SK-N-SH (cell line): ENCODE data around the gene PLEKHG1. TPM values are rescaled to one million over a fixed set of nuclear protein-coding genes. Genes with fewer than 3 reads are reported as not detected.

Source experiments
- CTCF ChIA-PET: fragments of 300-600, 350-600 bp; formaldehyde crosslinking; extraction: SDS; loops from one replicate; lab custom pipeline; 2021; lab: Yijun Ruan, JAX
- POLR2A ChIA-PET: fragments of 350-600 bp; sonication (Branson Sonifier 250); formaldehyde crosslinking; extraction: SDS; loops from one replicate; lab custom pipeline; 2020; ENCODE audit warnings: antibody characterized with exemption, inconsistent platforms; lab: Yijun Ruan, JAX
- DNase-seq: peaks from one replicate; pipeline ENCODE4 v3.0.0; 2012
- H2AFZ ChIP-seq: fragments of 200-600 bp; sonication (generic); 2 replicates; pipeline ENCODE4 v1.8.1; 2016; ENCODE audit warnings: antibody characterized with exemption, mild to moderate bottlenecking, low read depth
- H3F3A ChIP-seq: fragments of 200-600 bp; sonication (generic); replicated peaks from 2 replicates; pipeline ENCODE3; 2016; ENCODE audit warnings: antibody characterized with exemption, mild to moderate bottlenecking; ENCODE audit not compliant: insufficient read depth
- H3K27ac ChIP-seq, 2 experiments: fragments of 200-500 bp in 1 of 2; fragments of 200-600 bp in 1 of 2; sonication (Bioruptor generic) in 1 of 2; sonication (generic), shearing (Covaris generic) in 1 of 2; 2 replicates each; pipeline versions ENCODE4 v1.5.1 to v1.6.1; 2014 to 2016; ENCODE audit warnings: low read depth in 2 of 2, inconsistent platforms in 1 of 2, low read length in 1 of 2, mild to moderate bottlenecking in 1 of 2, mixed read lengths in 1 of 2
- H3K27me3 ChIP-seq: fragments of 200-600 bp; sonication (generic), shearing (Covaris generic); 2 replicates; pipeline ENCODE4 v1.6.1; 2016; ENCODE audit warnings: mixed run types; ENCODE audit not compliant: insufficient read depth
- H3K36me3 ChIP-seq, 2 experiments: fragments of 200-500 bp in 1 of 2; fragments of 200-600 bp in 1 of 2; sonication (Bioruptor generic) in 1 of 2; sonication (generic) in 1 of 2; replicated peaks in 1 of 2; 2 replicates each; pipeline versions ENCODE3 to v1.5.1; 2014 to 2016; ENCODE audit warnings: low read length in 1 of 2, mild to moderate bottlenecking in 1 of 2; ENCODE audit not compliant: insufficient read depth in 2 of 2, control insufficient read depth in 1 of 2
- H3K4me1 ChIP-seq, 2 experiments: fragments of 200-500 bp in 1 of 2; fragments of 200-600 bp in 1 of 2; sonication (Bioruptor generic) in 1 of 2; sonication (generic), shearing (Covaris generic) in 1 of 2; 2 replicates each; pipeline versions ENCODE4 v1.5.1 to v1.6.1; 2014 to 2016; ENCODE audit warnings: low read depth in 1 of 2, low read length in 1 of 2, mixed run types in 1 of 2; ENCODE audit not compliant: insufficient read depth in 2 of 2, control insufficient read depth in 1 of 2
- H3K4me2 ChIP-seq: fragments of 200-600 bp; sonication (generic), shearing (Covaris generic); 2 replicates; pipeline ENCODE4 v1.6.1; 2017; ENCODE audit warnings: mixed run types
- H3K4me3 ChIP-seq, 2 experiments: fragments of 200-500 bp in 1 of 2; fragments of 200-600 bp in 1 of 2; sonication (Bioruptor generic) in 1 of 2; sonication (generic), shearing (Covaris generic) in 1 of 2; 2 replicates each; pipeline versions ENCODE4 v1.5.1 to v1.8.1; 2014 to 2016; ENCODE audit warnings: low read depth in 2 of 2, inconsistent platforms in 1 of 2, low read length in 1 of 2, mild to moderate bottlenecking in 1 of 2, mixed read lengths in 1 of 2, moderate library complexity in 1 of 2
- H3K79me2 ChIP-seq: fragments of 200-600 bp; sonication (generic); 2 replicates; pipeline ENCODE4 v1.8.1; 2017; ENCODE audit warnings: mild to moderate bottlenecking; ENCODE audit not compliant: insufficient read depth
- H3K9ac ChIP-seq: fragments of 200-600 bp; sonication (generic); 2 replicates; pipeline ENCODE4 v1.6.1; 2017; ENCODE audit warnings: mixed run types
- H3K9me2 ChIP-seq: fragments of 200-600 bp; sonication (generic); 2 replicates; pipeline ENCODE4 v1.6.1; 2017; ENCODE audit warnings: mixed run types
- H3K9me3 ChIP-seq: fragments of 200-600 bp; sonication (generic); 2 replicates; pipeline ENCODE4 v1.6.1; 2017; ENCODE audit warnings: mixed run types, mild to moderate bottlenecking, moderate library complexity
- H4K20me1 ChIP-seq: fragments of 200-600 bp; sonication (generic); 2 replicates; pipeline ENCODE4 v1.6.1; 2017; ENCODE audit warnings: mild to moderate bottlenecking, mixed run types; ENCODE audit not compliant: insufficient read depth
- ELF1 ChIP-seq: IDR thresholded peaks from 2 replicates; pipeline ENCODE4 v1.4.0; 2012
- EP300 ChIP-seq, 2 experiments: IDR thresholded peaks; 2 replicates each; pipeline versions ENCODE4 v1.4.0 to v1.6.1; 2012; ENCODE audit warnings: borderline replicate concordance in 1 of 2, low read depth in 1 of 2, low read length in 1 of 2
- FOXJ3 ChIP-seq: sonication (generic); formaldehyde crosslinking; IDR thresholded peaks from 2 replicates; pipeline ENCODE4 v1.5.1; 2020; ENCODE audit warnings: mild to moderate bottlenecking, missing genetic modification reagents
- MEF2A ChIP-seq: IDR thresholded peaks from 2 replicates; pipeline ENCODE4 v1.4.0; 2012; ENCODE audit warnings: low read depth, borderline replicate concordance
- NFIC ChIP-seq: IDR thresholded peaks from 2 replicates; pipeline ENCODE4 v1.4.0; 2012; ENCODE audit warnings: borderline replicate concordance
- RAD21 ChIP-seq: IDR thresholded peaks from 2 replicates; pipeline ENCODE4 v1.6.1; 2012; ENCODE audit warnings: mild to moderate bottlenecking, low read length
- RFX5 ChIP-seq: IDR thresholded peaks from 2 replicates; pipeline ENCODE4 v1.6.1; 2012; ENCODE audit warnings: mild to moderate bottlenecking, improper control_type of control experiment, low read length
- SMC3 ChIP-seq: IDR thresholded peaks from 2 replicates; pipeline ENCODE4 v1.6.1; 2012; ENCODE audit warnings: low read depth, low read length, improper control_type of control experiment
- TAF1 ChIP-seq: IDR thresholded peaks from 2 replicates; pipeline ENCODE4 v1.6.1; 2012; ENCODE audit warnings: low read depth, mild to moderate bottlenecking, low read length, moderate library complexity, borderline replicate concordance
- YY1 ChIP-seq: IDR thresholded peaks from 2 replicates; pipeline ENCODE4 v1.4.0; 2012; ENCODE audit warnings: low read depth, mild to moderate bottlenecking
- WGBS: methylation state at CpG from one replicate; pipeline ENCODE4 v1.1.6; 2017; ENCODE audit warnings: low lambda C conversion rate; 5-methylcytosine and 5-hydroxymethylcytosine counted together
- polyA plus RNA-seq, 3 experiments: library from polyadenylated mRNA; depleted of rRNA; stranded (reverse); fragments of >200 nt; gene quantifications; 2 replicates each; pipeline ENCODE4 v1.2.3, GENCODE V29; 2012
- TF ChIP-seq, protein P1 (sequence below): fragments of 200-600 bp; sonication (generic); IDR thresholded peaks from 2 replicates; pipeline ENCODE4 v1.6.1; 2017; ENCODE audit warnings: antibody characterized with exemption, mild to moderate bottlenecking, moderate library complexity
- TF ChIP-seq, protein P2 (sequence below): IDR thresholded peaks from 2 replicates; pipeline ENCODE4 v1.4.0; 2012; ENCODE audit warnings: low read depth, borderline replicate concordance
- TF ChIP-seq, protein P3 (sequence below): IDR thresholded peaks from 2 replicates; pipeline ENCODE4 v1.4.0; 2012; ENCODE audit warnings: low read depth, borderline replicate concordance
- TF ChIP-seq, protein P4 (sequence below): fragments of 150-350 bp; IDR thresholded peaks from 2 replicates; pipeline ENCODE4 v1.6.1; 2016; ENCODE audit warnings: mild to moderate bottlenecking, low read depth, low read length

The PLEKHG1 gene
- polyA plus RNA-seq, 1 of the 3 experiments (the other 2 are of a cell fraction) = 0.02 TPM

DNA sequence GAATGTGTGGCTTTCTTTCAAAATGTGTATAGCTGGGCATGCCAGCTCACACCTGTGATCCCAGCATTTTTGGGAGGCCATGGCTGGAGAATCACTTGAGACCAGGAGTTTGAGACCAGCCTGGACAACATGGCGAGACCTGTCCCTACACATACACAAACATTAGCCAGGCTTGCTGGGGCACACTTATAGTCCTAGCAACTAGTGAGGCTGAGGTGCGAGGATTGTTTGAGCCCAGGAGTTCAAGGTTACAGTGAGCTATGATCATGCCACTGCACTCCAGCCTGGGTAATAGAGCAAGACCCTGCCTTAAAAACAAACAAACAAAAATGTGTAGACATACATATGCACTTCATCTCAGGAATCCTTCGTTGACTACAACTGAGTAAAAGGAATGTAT is 31.1 kb upstream of the PLEKHG1 start:
- Histone ChIP-seq H3K9me3 (no peaks in the 10 kb centered on the region), H2AFZ (no peak overlapping the region), H3K4me1 (peaks cover 0 to 6% of the 10 kb centered on the region in 2 experiments; a peak in 1 of 4 replicates), H3K9me2 (no peaks in the 10 kb centered on the region), H4K20me1 (no peaks in the 10 kb centered on the region), H3K27ac (no peak overlapping the region), H3K4me3 (no peak overlapping the region), H3K4me2 (no peak overlapping the region), H3F3A (no peaks in the 10 kb centered on the region), H3K27me3 (no peaks in the 10 kb centered on the region), H3K79me2 (no peaks in the 10 kb centered on the region), H3K36me3 (no peaks in the 10 kb centered on the region), H3K9ac (no peak overlapping the region)
- DNase-seq = no peak
- 5% methylated on average over 1 of the region's 3 CpGs for WGBS
- POLR2A ChIA-PET = no interaction called here
- CTCF ChIA-PET = no interaction called here
- TF ChIP-seq TAF1 = no peak
- TF ChIP-seq, all 33 proteins: peak for 0

DNA sequence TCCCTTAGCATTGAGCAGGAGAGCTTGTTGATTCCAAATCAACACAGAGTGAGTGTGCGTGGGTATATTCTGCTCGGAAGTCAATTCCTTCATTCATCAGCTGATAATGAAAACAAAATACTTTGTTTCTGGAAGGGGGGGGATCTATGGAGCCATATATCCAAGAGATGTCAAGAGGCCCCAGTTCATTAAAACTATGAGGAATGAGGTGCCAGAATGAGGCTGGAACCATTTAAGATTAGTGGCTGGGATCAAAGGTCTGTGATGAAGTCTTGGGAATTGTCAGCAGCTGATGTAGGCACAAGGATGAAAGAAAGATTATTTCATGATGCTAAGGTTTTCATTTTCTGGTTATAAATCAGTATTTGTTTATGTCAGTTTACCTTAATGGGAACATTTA is 30.5 kb upstream of the PLEKHG1 start:
- Histone ChIP-seq H3K9ac (no peak overlapping the region), H3K27ac (no peak overlapping the region), H3K4me3 (no peak overlapping the region), H3K79me2 (no peaks in the 10 kb centered on the region), H3K9me3 (no peaks in the 10 kb centered on the region), H3K4me2 (no peak overlapping the region), H3F3A (no peaks in the 10 kb centered on the region), H3K36me3 (no peaks in the 10 kb centered on the region), H3K9me2 (no peaks in the 10 kb centered on the region), H3K27me3 (no peaks in the 10 kb centered on the region), H3K4me1 (peaks cover 0 to 6% of the 10 kb centered on the region in 2 experiments; a peak in 1 of 4 replicates), H2AFZ (no peak overlapping the region), H4K20me1 (no peaks in the 10 kb centered on the region)
- ChIA-PET CTCF (no interaction called here), POLR2A (no interaction called here)
- 4% methylated on average over 2 of the region's 2 CpGs for WGBS
- TF ChIP-seq NFIC (no peak), FOXJ3 (CRISPR knock-in tag) (no peak), MEF2A (no peak), RAD21 (no peak), SMC3 (no peak), ELF1 (no peak), EP300 (IDR thresholded peaks at IDR 0.05; ENCODE audit: borderline replicate concordance in 1 of 2, low read depth in 1 of 2, low read length in 1 of 2) (no peak), RFX5 (no peak), YY1 (no peak)
- TF ChIP-seq, protein P1, sequence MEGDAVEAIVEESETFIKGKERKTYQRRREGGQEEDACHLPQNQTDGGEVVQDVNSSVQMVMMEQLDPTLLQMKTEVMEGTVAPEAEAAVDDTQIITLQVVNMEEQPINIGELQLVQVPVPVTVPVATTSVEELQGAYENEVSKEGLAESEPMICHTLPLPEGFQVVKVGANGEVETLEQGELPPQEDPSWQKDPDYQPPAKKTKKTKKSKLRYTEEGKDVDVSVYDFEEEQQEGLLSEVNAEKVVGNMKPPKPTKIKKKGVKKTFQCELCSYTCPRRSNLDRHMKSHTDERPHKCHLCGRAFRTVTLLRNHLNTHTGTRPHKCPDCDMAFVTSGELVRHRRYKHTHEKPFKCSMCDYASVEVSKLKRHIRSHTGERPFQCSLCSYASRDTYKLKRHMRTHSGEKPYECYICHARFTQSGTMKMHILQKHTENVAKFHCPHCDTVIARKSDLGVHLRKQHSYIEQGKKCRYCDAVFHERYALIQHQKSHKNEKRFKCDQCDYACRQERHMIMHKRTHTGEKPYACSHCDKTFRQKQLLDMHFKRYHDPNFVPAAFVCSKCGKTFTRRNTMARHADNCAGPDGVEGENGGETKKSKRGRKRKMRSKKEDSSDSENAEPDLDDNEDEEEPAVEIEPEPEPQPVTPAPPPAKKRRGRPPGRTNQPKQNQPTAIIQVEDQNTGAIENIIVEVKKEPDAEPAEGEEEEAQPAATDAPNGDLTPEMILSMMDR = no peak
- TF ChIP-seq, protein P2, sequence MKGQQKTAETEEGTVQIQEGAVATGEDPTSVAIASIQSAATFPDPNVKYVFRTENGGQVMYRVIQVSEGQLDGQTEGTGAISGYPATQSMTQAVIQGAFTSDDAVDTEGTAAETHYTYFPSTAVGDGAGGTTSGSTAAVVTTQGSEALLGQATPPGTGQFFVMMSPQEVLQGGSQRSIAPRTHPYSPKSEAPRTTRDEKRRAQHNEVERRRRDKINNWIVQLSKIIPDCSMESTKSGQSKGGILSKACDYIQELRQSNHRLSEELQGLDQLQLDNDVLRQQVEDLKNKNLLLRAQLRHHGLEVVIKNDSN = no peak
- TF ChIP-seq, protein P3, sequence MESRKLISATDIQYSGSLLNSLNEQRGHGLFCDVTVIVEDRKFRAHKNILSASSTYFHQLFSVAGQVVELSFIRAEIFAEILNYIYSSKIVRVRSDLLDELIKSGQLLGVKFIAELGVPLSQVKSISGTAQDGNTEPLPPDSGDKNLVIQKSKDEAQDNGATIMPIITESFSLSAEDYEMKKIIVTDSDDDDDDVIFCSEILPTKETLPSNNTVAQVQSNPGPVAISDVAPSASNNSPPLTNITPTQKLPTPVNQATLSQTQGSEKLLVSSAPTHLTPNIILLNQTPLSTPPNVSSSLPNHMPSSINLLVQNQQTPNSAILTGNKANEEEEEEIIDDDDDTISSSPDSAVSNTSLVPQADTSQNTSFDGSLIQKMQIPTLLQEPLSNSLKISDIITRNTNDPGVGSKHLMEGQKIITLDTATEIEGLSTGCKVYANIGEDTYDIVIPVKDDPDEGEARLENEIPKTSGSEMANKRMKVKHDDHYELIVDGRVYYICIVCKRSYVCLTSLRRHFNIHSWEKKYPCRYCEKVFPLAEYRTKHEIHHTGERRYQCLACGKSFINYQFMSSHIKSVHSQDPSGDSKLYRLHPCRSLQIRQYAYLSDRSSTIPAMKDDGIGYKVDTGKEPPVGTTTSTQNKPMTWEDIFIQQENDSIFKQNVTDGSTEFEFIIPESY = no peak
- TF ChIP-seq, protein P4, sequence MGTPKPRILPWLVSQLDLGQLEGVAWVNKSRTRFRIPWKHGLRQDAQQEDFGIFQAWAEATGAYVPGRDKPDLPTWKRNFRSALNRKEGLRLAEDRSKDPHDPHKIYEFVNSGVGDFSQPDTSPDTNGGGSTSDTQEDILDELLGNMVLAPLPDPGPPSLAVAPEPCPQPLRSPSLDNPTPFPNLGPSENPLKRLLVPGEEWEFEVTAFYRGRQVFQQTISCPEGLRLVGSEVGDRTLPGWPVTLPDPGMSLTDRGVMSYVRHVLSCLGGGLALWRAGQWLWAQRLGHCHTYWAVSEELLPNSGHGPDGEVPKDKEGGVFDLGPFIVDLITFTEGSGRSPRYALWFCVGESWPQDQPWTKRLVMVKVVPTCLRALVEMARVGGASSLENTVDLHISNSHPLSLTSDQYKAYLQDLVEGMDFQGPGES = no peak
- no peak for DNase-seq
